ENCODE results near the gene LIF.
"Not testable (repeated sequence)": the region's sequence is repeated elsewhere in the genome, so short reads cannot be mapped to it uniquely, and the experiment has no call there.

Gene LIF

GRCh38 chr22:30224161-30224857 is 22.2 kb downstream of the LIF start:
- DNase-seq, result no peak

- DNase-seq, result no peak
Measured at GRCh38 chr22:30223303-30223702, 23.3 kb downstream of the LIF start.

DNA sequence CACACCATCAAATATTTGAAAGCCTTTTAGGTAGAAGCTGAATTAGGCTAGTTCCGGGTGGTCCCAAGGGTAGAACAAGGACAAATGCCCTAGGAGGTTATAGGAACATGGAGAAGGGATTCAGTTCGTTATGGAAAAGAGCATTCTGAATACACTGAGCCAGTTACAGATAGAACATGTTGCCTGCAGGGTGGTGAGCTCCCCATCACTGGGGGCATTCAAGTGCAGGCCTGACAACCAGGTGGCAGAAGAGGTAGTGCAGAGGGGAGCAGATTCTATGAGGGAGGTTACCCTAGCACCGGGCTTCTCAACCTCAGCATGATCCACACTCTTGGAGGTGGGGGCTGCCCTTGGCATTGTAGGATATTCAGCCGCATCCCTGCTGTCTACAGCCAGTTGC is 24.2 kb downstream of the LIF start:
- no peak for DNase-seq

DNA sequence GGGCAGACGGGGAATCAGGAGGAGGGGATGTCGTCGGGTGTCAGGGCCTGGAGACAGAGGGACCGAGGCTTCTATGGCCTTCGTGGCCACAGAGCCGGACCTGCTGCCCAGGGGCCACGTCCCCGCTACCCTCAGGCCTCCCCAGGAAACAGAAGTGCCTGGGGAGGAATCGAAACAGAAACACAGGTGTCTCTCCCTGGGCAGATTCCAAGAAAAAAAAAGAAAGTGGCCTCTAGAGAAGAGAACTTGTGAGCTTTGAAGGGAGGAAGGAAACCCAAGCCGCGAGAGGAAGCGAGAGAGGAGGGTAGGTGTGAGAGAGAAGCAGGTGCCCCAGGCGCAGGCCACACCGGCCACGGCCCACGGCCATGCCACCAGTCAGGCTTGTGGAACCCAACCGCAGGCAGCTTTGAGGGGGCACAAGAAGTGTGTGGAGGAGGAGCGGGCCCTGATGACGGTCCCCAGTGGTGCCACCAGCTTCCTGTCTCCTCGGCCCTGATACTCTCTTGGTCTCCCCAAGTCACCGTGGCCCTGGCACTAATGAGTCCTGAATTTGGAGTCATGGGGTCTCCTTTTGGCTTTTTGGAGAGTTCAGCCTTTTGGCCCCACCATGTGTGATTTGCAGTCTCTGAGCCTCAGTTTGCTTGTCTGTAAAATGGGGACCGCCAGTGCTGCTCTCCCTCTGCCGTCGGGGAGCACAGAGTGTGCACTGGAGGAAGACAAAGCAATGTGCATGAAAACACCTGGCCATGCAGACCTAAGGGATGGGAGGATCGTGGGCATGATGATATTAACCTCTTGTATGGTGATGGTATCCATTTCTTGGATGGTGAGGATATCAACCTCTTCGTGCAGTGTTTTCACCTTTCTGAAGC is 25.2 kb downstream of the LIF start:
- peak; percentile 20 to 62 (median 40) for DNase-seq

DNA sequence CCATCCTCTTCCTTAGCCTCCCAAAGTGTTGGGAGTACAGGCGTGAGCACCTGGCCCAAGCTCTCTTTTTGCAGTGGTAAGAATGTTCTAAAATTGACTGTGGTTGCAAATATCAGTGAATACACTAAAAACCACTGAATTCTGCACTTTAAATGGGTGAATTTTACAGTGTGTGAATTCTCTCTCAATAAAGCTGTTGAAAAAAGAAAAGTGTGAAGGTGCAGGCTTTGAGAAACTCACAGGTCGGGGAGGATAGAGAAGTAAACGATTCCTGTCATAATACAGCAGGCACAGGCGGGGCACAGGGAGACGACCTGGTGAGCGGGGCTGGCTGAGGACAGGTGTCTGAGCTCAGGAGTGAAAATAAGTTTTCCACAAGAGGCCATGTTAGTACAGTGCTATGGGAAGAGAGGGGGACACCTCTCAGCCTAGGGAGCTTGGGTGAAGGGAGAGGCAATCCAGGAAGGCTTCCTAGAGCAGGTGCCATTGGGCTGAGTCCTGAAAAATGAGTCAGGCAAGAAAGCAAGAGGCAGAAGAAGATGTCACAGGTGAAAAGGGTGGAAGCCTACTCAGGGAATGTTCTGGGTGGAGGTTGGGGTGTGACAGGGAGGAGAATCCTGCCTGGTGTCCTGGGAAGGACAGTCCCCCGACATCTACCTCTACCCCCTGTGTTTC is 26.1 kb downstream of the LIF start:
- DNase-seq, result no peak

DNA sequence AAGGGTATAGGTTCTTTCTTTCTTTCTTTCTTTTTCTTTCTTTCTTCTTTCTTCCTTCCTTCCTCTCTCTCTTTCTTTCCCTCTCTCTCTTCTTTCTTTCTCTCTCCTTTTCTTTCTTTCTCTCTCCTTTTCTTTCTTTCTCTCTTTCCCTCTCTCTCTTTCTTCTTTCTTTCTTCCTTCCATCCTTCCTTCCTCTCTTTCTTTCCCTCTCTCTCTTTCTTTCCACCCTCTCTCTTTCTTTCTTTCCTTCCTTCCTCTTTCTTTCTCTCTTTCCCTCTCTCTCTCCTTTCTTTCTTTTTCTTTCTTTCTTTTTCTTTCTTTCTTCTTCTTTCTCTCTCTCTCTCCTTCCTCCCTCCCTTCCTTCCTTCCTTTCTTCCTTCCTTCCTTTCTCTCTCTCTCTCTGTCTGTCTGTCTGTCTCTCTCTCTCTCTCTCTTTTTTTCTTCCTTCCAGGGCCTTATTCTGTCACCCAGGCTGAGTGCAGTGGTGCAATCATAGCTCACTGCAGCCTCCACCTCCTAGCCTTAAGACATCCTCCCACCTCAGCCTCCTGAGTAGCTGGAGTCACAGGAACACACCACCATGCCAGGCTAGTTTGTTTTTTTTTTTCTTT is 26.8 kb downstream of the LIF start:
- DNase-seq, result no peak

- DNase-seq, result no peak
Measured at GRCh38 chr22:30219049-30219654, 27.4 kb downstream of the LIF start.

GRCh38 chr22:30217698-30218560 is 28.6 kb downstream of the LIF start:
- DNase-seq, result no peak

- no peak for DNase-seq
Measured at GRCh38 chr22:30216710-30217109, 29.8 kb downstream of the LIF start.

- not testable (repeated sequence) for DNase-seq
Measured at GRCh38 chr22:30216272-30216671, 30.3 kb downstream of the LIF start.

DNA sequence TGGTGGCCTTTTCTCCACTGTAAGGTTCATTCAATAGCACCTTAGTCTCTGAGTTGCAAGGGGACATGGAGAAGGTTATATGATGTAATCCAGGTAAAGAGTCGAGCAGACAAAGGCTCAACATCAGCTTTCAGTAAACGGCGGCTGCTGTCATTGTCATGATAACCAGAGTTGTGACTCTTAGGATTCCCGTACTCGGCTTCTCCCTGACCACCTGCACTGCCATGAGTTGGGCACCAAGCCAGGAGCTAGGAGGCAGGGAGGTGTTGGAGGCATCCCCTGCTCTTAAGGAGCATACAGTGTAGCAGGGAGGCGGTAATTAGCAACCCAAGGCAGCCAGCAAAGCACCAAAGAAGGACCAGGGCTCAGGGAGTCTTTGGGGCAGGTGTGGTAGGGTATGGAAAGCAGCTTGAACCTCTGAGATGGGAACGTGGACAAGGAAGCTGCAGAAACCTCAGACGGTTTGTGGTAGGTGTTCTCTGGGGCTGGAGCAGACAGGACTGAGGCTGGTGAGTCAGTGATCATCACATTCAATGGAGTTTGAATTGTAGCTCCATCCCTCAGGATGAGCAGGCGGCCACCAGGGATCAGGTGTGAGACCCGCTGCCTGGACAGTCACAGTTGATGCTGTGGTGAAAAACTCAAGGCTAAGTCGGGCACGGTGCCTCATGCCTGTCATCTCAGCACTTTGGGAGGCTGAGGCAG is 31.7 kb downstream of the LIF start:
- no peak for DNase-seq

DNA sequence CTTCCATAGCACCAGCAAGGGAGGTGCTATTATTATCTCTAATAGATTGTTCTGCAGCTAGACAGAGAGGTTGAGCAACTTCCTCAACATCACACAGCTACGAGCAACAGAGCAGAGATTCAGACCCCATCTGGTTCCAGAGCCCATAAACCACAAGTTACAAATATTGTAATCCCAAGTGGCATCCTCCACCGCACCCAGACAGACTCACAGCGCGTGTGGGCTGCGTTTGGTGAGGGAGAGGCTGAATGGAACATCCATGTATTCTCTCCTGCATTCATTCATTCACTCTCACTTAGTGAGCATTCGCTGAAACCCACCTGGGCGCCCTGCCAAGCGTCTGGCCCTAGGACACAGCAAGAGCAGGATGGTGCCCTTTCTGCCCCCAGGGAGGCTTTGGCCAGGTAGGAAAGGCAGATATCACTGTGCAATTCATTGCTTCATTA is 33.5 kb downstream of the LIF start:
- no peak for DNase-seq

GRCh38 chr22:30212363-30212995 is 34.1 kb downstream of the LIF start:
- DNase-seq, result no peak

DNA sequence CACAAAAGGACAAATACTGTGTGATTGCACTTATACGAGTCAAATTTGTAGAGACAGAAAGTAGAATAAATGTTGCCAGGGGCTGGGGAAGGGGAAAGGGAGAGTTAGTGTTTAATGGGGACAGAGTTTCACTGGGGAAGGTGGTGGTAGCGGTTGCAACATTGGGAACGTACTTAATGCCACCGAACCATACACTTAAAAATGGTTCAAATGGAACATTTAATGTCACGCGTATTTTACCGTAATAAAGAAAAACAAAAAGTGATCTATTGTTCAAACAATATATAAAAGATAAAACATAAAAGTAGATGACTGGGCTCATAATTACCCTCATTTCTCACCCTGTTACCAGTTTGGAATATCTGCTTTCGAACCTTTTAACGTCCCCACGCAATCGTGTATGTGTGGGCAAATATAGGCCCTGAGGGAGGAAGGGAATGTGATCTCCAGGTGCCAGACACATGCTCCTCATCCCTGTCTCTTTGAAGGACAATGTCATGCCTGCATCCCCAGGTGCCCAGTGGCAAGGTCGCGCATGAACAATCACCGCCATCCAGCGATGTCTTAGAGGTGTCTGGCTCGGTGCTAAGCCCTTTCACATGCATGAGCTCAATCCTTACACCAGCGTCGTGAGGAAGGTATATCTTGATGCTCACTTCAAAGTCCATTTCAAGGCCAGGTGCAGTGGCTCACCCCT is 35.3 kb downstream of the LIF start:
- no peak for DNase-seq

DNA sequence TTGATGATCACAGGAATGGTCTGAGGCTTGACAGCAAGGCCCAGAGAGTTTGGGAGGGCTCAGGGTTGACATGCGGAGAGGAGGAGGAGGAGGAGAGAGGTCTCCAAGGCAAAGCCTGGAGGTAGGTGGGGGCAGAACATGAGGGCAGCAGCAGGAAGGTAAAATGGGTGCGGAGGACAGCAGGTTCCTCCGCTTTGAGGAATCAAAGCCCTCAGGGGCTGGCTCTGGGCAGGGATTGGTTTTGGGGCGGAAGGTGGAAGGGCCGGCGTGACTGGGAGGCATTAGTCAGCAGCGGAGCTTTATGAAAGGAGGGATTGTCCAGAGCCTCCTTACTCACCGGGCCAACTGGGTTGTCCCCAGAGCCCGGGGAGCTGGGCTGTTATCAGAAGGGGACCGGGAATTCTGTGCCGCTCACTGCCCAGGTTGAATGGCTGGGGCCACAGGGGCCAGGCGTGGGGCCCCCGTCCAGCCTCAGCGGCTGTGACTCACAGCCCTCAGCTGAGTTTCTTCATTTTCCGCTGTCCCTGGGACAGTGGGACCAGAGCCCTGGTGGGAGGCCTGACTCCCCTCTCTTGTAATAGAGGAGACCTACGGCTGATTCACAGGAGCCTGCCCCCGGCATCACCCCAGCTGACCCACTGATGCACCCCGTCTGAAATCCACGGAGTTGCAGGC is 36.2 kb downstream of the LIF start:
- DNase-seq, result no peak

- DNase-seq, result no peak
Measured at GRCh38 chr22:30209642-30210041, 36.9 kb downstream of the LIF start.

- no peak for DNase-seq
Measured at GRCh38 chr22:30208631-30209603, 37.6 kb downstream of the LIF start.

GRCh38 chr22:30206944-30207343 is 39.6 kb downstream of the LIF start:
- no peak for DNase-seq
